K562 (cell line): ENCODE data around the gene ENO2. TPM values are rescaled to one million over a fixed set of nuclear protein-coding genes. Genes with fewer than 3 reads are reported as not detected.

ENCODE experiments used
- ARID1B ChIP-seq: fragments of 450-650 bp; IDR thresholded peaks from 2 replicates; pipeline ENCODE4 v1.6.1; 2016; ENCODE audit warnings: antibody characterized with exemption, mild to moderate bottlenecking, inconsistent platforms
- BRD9 ChIP-seq: fragments of 450-650 bp; IDR thresholded peaks from 2 replicates; pipeline ENCODE4 v1.6.1; 2018; ENCODE audit warnings: low read depth; ENCODE audit not compliant: partially characterized antibody
- EWSR1 ChIP-seq: fragments of 450-650 bp; IDR thresholded peaks from 2 replicates; pipeline ENCODE4 v1.6.1; 2018; ENCODE audit warnings: borderline replicate concordance, mild to moderate bottlenecking, low read depth, moderate library complexity; ENCODE audit not compliant: partially characterized antibody
- HDGF ChIP-seq: fragments of 450-650 bp; IDR thresholded peaks from 2 replicates; pipeline ENCODE4 v1.6.1; 2016
- LEF1 ChIP-seq: fragments of 450-650 bp; IDR thresholded peaks from 2 replicates; pipeline ENCODE4 v1.6.1; 2016; ENCODE audit warnings: mild to moderate bottlenecking
- MAFF ChIP-seq: IDR thresholded peaks from 2 replicates; pipeline ENCODE4 v1.6.1; 2012; ENCODE audit warnings: low read length, improper control_type of control experiment
- MAZ ChIP-seq, 2 experiments: fragments of 450-650 bp in 1 of 2; sonication (generic) in 1 of 2; formaldehyde crosslinking; IDR thresholded peaks in 1 of 2; conservative IDR thresholded peaks in 1 of 2; 2 replicates each; pipeline versions ENCODE4 v1.4.0 to v1.5.0; 2020; ENCODE audit warnings: mild to moderate bottlenecking in 1 of 2, missing genetic modification reagents in 1 of 2
- MEIS2 ChIP-seq: fragments of 450-650 bp; IDR thresholded peaks from 2 replicates; pipeline ENCODE4 v1.6.1; 2014; ENCODE audit warnings: mild to moderate bottlenecking; ENCODE audit not compliant: partially characterized antibody
- MIER1 ChIP-seq: fragments of 450-650 bp; IDR thresholded peaks from 2 replicates; pipeline ENCODE4 v1.6.1; 2016; ENCODE audit warnings: antibody characterized with exemption, mild to moderate bottlenecking, low read depth
- NCOA6 ChIP-seq: fragments of 450-650 bp; IDR thresholded peaks from 2 replicates; pipeline ENCODE4 v1.6.1; 2017; ENCODE audit warnings: mild to moderate bottlenecking
- SRSF1 ChIP-seq: fragments of 200-400 bp; formaldehyde crosslinking; IDR thresholded peaks from 2 replicates; pipeline ENCODE4 v1.6.1; 2017; ENCODE audit warnings: mild to moderate bottlenecking, low read depth, low read length, moderate library complexity
- THRB ChIP-seq: fragments of 450-650 bp; formaldehyde crosslinking; conservative IDR thresholded peaks from 2 replicates; pipeline ENCODE4 v1.4.0; 2022; ENCODE audit warnings: mild to moderate bottlenecking, missing genetic modification characterization
- ZNF175 ChIP-seq: fragments of 200-800 bp; sonication (Bioruptor generic); IDR thresholded peaks from 2 replicates; pipeline ENCODE4 v1.6.1; 2016; ENCODE audit warnings: low read depth, mild to moderate bottlenecking, missing genetic modification characterization, missing compliant biosample characterization
- ZNF707 ChIP-seq: fragments of 250-450 bp; sonication (Bioruptor Pico); conservative IDR thresholded peaks from 2 replicates; pipeline ENCODE4 v1.8.0; 2022; ENCODE audit warnings: inconsistent platforms, mild to moderate bottlenecking, moderate library complexity
- ZNF77 ChIP-seq: fragments of 250-450 bp; sonication (Bioruptor Pico); IDR thresholded peaks from 2 replicates; pipeline ENCODE4 v1.5.0; 2020
- polyA plus RNA-seq, 8 experiments: library from polyadenylated mRNA; depleted of rRNA in 4 of 8; stranded (reverse) in 5 of 8; unstranded in 3 of 8; fragments of >200 nt; fragmentation: Nextera tagmentation in 2 of 8; fragmentation: Illumina TruSeq in 1 of 8; extraction: Ambion mirVana in 2 of 8; extraction: Trizol in 1 of 8; gene quantifications; 2 replicates each; pipeline versions ENCODE4 v1.2.1 to v1.2.3, GENCODE V29; 2011 to 2014; ENCODE audit warnings: inconsistent platforms in 1 of 8, missing spikeins in 1 of 8
- total RNA-seq, 7 experiments: library from RNA; depleted of rRNA in 6 of 7; stranded (reverse); fragments of >200 nt in 6 of 7; fragmentation: Illumina TruSeq in 2 of 7; extraction: Trizol in 2 of 7; gene quantifications; 2 replicates each; pipeline versions ENCODE4 v1.2.1 to v1.2.3, GENCODE V29; 2011 to 2021; ENCODE audit warnings: low replicate concordance in 1 of 7
- TF ChIP-seq, protein P1 (sequence below), 2 experiments: fragments of 450-650 bp in 1 of 2; sonication (generic) in 1 of 2; formaldehyde crosslinking in 1 of 2; IDR thresholded peaks; 2 replicates each; pipeline versions ENCODE4 v1.7.1 to v1.9.0; 2016 to 2022; ENCODE audit warnings: inconsistent platforms in 1 of 2, mild to moderate bottlenecking in 1 of 2, missing genetic modification reagents in 1 of 2
- TF ChIP-seq, protein P2 (sequence below): fragments of 450-650 bp; formaldehyde crosslinking; IDR thresholded peaks from 2 replicates; pipeline ENCODE4 v1.4.0; 2020; ENCODE audit warnings: mild to moderate bottlenecking, mixed read lengths

ENO2 gene
- total and polyA plus RNA-seq, 9 of the 15 experiments (the other 6 are each of a cell fraction or from before 2014, with no cell fraction given): 10.9 to 43.3 (median 21.0) TPM

DNA sequence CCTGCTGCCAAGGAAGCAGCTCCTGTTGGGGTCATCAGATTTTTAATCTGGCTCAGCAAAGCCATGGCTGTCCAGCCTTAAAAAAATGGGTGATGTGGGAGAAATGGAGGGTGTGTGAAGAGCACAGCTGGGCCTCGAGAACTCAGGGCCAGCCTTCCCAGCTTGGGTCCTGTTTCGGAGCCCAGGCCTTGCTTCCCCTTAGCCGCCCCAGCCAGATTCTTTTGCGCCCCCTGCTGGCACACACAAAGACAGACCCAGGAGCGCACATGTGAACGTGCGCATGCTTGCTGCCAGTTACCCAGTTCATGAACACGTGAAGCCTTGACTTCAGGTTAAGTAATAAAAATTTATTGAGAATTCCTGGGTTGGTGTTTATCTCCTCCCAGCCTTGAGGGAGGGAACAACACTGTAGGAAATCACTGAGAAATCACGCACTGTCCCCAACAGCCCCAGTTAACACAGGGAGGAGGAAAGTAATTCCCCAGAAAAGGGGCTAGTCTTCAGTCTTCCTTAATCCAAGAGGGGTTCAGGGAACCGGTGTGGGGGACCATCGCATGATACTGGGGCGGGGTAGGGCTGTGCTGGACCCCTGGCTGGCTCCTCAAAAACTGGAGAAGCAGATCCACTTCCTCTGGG lies 50.8 kb downstream of the ENO2 start (continued):
- TF ChIP-seq, protein P1, sequence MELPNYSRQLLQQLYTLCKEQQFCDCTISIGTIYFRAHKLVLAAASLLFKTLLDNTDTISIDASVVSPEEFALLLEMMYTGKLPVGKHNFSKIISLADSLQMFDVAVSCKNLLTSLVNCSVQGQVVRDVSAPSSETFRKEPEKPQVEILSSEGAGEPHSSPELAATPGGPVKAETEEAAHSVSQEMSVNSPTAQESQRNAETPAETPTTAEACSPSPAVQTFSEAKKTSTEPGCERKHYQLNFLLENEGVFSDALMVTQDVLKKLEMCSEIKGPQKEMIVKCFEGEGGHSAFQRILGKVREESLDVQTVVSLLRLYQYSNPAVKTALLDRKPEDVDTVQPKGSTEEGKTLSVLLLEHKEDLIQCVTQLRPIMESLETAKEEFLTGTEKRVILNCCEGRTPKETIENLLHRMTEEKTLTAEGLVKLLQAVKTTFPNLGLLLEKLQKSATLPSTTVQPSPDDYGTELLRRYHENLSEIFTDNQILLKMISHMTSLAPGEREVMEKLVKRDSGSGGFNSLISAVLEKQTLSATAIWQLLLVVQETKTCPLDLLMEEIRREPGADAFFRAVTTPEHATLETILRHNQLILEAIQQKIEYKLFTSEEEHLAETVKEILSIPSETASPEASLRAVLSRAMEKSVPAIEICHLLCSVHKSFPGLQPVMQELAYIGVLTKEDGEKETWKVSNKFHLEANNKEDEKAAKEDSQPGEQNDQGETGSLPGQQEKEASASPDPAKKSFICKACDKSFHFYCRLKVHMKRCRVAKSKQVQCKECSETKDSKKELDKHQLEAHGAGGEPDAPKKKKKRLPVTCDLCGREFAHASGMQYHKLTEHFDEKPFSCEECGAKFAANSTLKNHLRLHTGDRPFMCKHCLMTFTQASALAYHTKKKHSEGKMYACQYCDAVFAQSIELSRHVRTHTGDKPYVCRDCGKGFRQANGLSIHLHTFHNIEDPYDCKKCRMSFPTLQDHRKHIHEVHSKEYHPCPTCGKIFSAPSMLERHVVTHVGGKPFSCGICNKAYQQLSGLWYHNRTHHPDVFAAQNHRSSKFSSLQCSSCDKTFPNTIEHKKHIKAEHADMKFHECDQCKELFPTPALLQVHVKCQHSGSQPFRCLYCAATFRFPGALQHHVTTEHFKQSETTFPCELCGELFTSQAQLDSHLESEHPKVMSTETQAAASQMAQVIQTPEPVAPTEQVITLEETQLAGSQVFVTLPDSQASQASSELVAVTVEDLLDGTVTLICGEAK (IDR thresholded peaks at IDR 0.05): no peak
- TF ChIP-seq, protein P1 (CRISPR knock-in tag; IDR thresholded peaks at IDR 0.05): no peak
- TF ChIP-seq ZNF707 (CRISPR knock-in tag): no peak
- TF ChIP-seq NCOA6: no peak
- no peak for TF ChIP-seq MIER1
- TF ChIP-seq MAZ (CRISPR knock-in tag; conservative IDR thresholded peaks at IDR 0.05 in 1 of 2, IDR thresholded peaks at IDR 0.05 in 1 of 2): peak; percentile 44 to 68; a peak in 3 of 4 replicates
- no peak for TF ChIP-seq MAFF
- TF ChIP-seq LEF1: no peak
- no peak for TF ChIP-seq BRD9
- no peak for TF ChIP-seq ZNF77 (CRISPR knock-in tag)
- TF ChIP-seq HDGF: no peak
- no peak for TF ChIP-seq ARID1B
- 0 out of 2 replicates have a peak, but pooled peaks have one; percentile 22 for TF ChIP-seq THRB (CRISPR knock-in tag)
- TF ChIP-seq EWSR1: no peak
- TF ChIP-seq MEIS2: no peak
- TF ChIP-seq, protein P2, sequence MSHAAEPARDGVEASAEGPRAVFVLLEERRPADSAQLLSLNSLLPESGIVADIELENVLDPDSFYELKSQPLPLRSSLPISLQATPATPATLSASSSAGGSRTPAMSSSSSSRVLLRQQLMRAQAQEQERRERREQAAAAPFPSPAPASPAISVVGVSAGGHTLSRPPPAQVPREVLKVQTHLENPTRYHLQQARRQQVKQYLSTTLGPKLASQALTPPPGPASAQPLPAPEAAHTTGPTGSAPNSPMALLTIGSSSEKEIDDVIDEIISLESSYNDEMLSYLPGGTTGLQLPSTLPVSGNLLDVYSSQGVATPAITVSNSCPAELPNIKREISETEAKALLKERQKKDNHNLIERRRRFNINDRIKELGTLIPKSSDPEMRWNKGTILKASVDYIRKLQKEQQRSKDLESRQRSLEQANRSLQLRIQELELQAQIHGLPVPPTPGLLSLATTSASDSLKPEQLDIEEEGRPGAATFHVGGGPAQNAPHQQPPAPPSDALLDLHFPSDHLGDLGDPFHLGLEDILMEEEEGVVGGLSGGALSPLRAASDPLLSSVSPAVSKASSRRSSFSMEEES (CRISPR knock-in tag): no peak
- no peak for TF ChIP-seq ZNF175 (CRISPR knock-in tag)
- no peak for TF ChIP-seq SRSF1
